ENCODE results near the gene PSRC1. TPM values are rescaled to one million over a fixed set of nuclear protein-coding genes. Genes with fewer than 3 reads are reported as not detected.

The PSRC1 gene
- total RNA-seq, 1 donor, result 23.3 TPM

- peak overlapping the region; percentile 53 for H3K4me3 ChIP-seq (ENCODE audit: low read depth, low read length)
- TF ChIP-seq, protein P1, sequence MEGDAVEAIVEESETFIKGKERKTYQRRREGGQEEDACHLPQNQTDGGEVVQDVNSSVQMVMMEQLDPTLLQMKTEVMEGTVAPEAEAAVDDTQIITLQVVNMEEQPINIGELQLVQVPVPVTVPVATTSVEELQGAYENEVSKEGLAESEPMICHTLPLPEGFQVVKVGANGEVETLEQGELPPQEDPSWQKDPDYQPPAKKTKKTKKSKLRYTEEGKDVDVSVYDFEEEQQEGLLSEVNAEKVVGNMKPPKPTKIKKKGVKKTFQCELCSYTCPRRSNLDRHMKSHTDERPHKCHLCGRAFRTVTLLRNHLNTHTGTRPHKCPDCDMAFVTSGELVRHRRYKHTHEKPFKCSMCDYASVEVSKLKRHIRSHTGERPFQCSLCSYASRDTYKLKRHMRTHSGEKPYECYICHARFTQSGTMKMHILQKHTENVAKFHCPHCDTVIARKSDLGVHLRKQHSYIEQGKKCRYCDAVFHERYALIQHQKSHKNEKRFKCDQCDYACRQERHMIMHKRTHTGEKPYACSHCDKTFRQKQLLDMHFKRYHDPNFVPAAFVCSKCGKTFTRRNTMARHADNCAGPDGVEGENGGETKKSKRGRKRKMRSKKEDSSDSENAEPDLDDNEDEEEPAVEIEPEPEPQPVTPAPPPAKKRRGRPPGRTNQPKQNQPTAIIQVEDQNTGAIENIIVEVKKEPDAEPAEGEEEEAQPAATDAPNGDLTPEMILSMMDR (IDR thresholded peaks at IDR 0.05; ENCODE audit: insufficient read depth, low read depth, low read length), result no peak
- no peak for DNase-seq (ENCODE audit: low read depth)
These were observed 33.1 kb downstream of the PSRC1 start for GRCh38 chr1:109249654-109250401.

DNA sequence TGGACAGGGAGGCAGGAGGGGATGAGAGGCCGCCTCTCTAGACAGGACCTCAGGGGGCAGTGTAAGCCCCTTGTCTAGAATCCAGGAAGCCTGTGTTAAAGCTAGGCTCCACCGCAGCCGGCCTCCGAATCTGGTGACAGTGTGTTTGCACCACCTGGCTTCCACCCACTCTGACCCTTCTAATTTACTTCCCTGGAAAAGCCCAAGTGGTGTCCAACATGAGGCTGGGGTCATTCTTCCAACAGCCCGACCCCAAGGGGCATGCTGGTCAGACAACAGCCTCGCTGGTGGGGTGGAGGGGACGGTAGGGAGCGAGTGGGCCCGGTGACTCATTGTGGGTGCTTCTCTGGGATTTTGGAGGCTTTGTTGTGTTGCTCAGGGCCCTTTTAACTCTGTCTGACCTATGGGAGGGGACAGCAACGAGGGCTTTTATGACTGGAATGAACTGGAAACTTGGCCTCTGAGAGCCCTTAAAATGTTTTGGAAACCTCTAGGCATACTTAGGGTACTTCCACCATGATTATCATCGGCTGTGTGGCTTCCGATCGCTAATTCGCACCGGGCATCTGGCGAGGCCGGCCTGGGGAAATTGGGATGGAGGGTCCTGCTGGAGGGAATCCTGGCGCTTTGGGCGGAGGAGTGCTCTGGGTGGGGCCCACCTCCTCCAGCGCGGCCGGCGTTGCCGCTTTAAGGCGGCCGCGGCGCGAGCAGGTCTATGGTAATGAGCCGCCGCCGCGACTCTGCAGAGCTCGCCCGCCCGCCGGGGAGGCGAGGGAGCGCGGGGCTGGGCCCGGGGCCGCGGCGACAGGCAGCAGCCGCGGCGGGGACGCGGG lies 33.9 kb downstream of the PSRC1 start, which contains the start of gene CELSR2:
Gene CELSR2 (plus strand): TSS at position 743 of the 833 bp plus-strand sequence. CDS start 541 bp downstream, outside the sequence.
- TF ChIP-seq, protein P1 (IDR thresholded peaks at IDR 0.05; ENCODE audit: insufficient read depth, low read depth, low read length), result no peak
- peak; percentile 65 for DNase-seq (ENCODE audit: low read depth)
- peak within 1 kb of the TSS; percentile 53 for H3K4me3 ChIP-seq (ENCODE audit: low read depth, low read length)

GRCh38 chr1:109248444-109248796 lies 34.5 kb downstream of the PSRC1 start:
- TF ChIP-seq, protein P1 (IDR thresholded peaks at IDR 0.05; ENCODE audit: insufficient read depth, low read depth, low read length), result no peak
- H3K4me3 ChIP-seq (ENCODE audit: low read depth, low read length), result no peak overlapping the region
- DNase-seq (ENCODE audit: low read depth), result no peak

GRCh38 chr1:109247401-109248365 lies 35.3 kb downstream of the PSRC1 start:
- TF ChIP-seq, protein P1 (IDR thresholded peaks at IDR 0.05; ENCODE audit: insufficient read depth, low read depth, low read length), result no peak
- H3K4me3 ChIP-seq (ENCODE audit: low read depth, low read length), result no peak overlapping the region
- DNase-seq (ENCODE audit: low read depth), result no peak

- no peak overlapping the region for H3K4me3 ChIP-seq (ENCODE audit: low read depth, low read length)
- DNase-seq (ENCODE audit: low read depth), result no peak
- TF ChIP-seq, protein P1 (IDR thresholded peaks at IDR 0.05; ENCODE audit: insufficient read depth, low read depth, low read length), result no peak
These were observed 36.8 kb downstream of the PSRC1 start for GRCh38 chr1:109246141-109246551.

- DNase-seq (ENCODE audit: low read depth), result no peak
- no peak overlapping the region for H3K4me3 ChIP-seq (ENCODE audit: low read depth, low read length)
- TF ChIP-seq, protein P1 (IDR thresholded peaks at IDR 0.05; ENCODE audit: insufficient read depth, low read depth, low read length), result no peak
These were observed 38.9 kb downstream of the PSRC1 start for GRCh38 chr1:109243860-109244552.
